GM12878 (cell line): ENCODE results near the gene ATXN3. TPM values are rescaled to one million over a fixed set of nuclear protein-coding genes. Genes with fewer than 3 reads are reported as not detected.

Experiments used
- ATAC-seq: fragments of 200-7000 bp; cut with Tn5 transposase; 3 replicates; pipeline ENCODE4 v1.9.1; 2020; ENCODE audit warnings: mild to moderate bottlenecking, moderate library complexity
- BruUV-seq: library from RNA; stranded (reverse); fragments of 400-500 nt; replicated peaks from 2 replicates; lab custom pipeline; 2021; lab: Mats Ljungman, UMichigan
- CTCF ChIA-PET: fragments of 300-600 bp; sonication (Branson Sonifier 250); formaldehyde crosslinking; extraction: SDS; loops from one replicate; lab custom pipeline; 2021; ENCODE audit warnings: inconsistent platforms; lab: Yijun Ruan, JAX
- POLR2A ChIA-PET: fragments of 350-600 bp; formaldehyde crosslinking; extraction: SDS; loops from one replicate; lab custom pipeline; 2021; ENCODE audit warnings: inconsistent platforms; lab: Charles Lee
- RAD21 ChIA-PET: fragments of 300-600 bp; sonication (Branson Sonifier 250); formaldehyde crosslinking; loops from one replicate; lab custom pipeline; 2023; ENCODE audit warnings: antibody characterized with exemption; ENCODE audit not compliant: unreplicated experiment; lab: Charles Lee
- SMC1A ChIA-PET: fragments of 300-600 bp; sonication (Branson Sonifier 250); formaldehyde crosslinking; loops from one replicate; lab custom pipeline; 2023; ENCODE audit not compliant: unreplicated experiment, uncharacterized antibody; lab: Charles Lee
- DNase-seq: peaks from one replicate; pipeline ENCODE4 v3.0.0-alpha.2; 2011; ENCODE audit warnings: low read depth, low spot score
- FAIRE-seq: peaks from 3 replicates; lab custom pipeline; 2011; peaks lifted over from hg19 to GRCh38; lab: Jason Lieb, UNC
- H2AFZ ChIP-seq: 2 replicates; pipeline ENCODE4 v1.6.0; 2011; ENCODE audit warnings: low read depth, low read length, control low read depth; ENCODE audit not compliant: control insufficient read depth
- H3K27ac ChIP-seq: 2 replicates; pipeline ENCODE4 v1.5.1; 2011; ENCODE audit warnings: control low read depth; ENCODE audit not compliant: control insufficient read depth, insufficient read depth
- H3K27me3 ChIP-seq, 2 experiments: replicated peaks in 1 of 2; 2 replicates each; pipeline versions ENCODE4 v1.6.0 to v1.6.1; 2011; ENCODE audit warnings: low read length in 1 of 2; ENCODE audit not compliant: control insufficient read depth in 2 of 2, insufficient read depth in 2 of 2
- H3K36me3 ChIP-seq, 2 experiments: 2 replicates each; pipeline ENCODE4 v1.5.1; 2011; ENCODE audit warnings: low read length in 1 of 2; ENCODE audit not compliant: control insufficient read depth in 2 of 2, insufficient read depth in 2 of 2
- H3K4me1 ChIP-seq: 2 replicates; pipeline ENCODE4 v1.6.1; 2011; ENCODE audit warnings: mild to moderate bottlenecking, low read length, moderate library complexity, mixed read lengths; ENCODE audit not compliant: control insufficient read depth, insufficient read depth
- H3K4me2 ChIP-seq: 2 replicates; pipeline ENCODE4 v1.6.0; 2011; ENCODE audit warnings: control low read depth; ENCODE audit not compliant: control insufficient read depth, insufficient read depth
- H3K4me3 ChIP-seq: fragments of 200-600 bp; sonication (generic); 2 replicates; pipeline ENCODE4 v1.5.1; 2016
- H3K79me2 ChIP-seq: 2 replicates; pipeline ENCODE4 v1.6.0; 2011; ENCODE audit warnings: low read length; ENCODE audit not compliant: control insufficient read depth, insufficient read depth
- H3K9ac ChIP-seq: 2 replicates; pipeline ENCODE4 v1.8.0; 2011; ENCODE audit warnings: low read length, control low read depth, mixed read lengths; ENCODE audit not compliant: control insufficient read depth, insufficient read depth
- H3K9me3 ChIP-seq: replicated peaks from 3 replicates; pipeline ENCODE4 v1.5.1; 2011; ENCODE audit warnings: mild to moderate bottlenecking, low read length; ENCODE audit not compliant: control insufficient read depth, insufficient read depth
- H4K20me1 ChIP-seq: 2 replicates; pipeline ENCODE4 v1.6.0; 2011; ENCODE audit not compliant: control insufficient read depth, insufficient read depth
- CHD4 ChIP-seq: fragments of 200-600 bp; sonication (generic); IDR thresholded peaks from 2 replicates; pipeline ENCODE4 v1.6.1; 2016; ENCODE audit warnings: mild to moderate bottlenecking
- EGR1 ChIP-seq, 2 experiments: IDR thresholded peaks; 1 replicate in 1 of 2; 2 replicates in 1 of 2; pipeline ENCODE4 v1.6.1; 2011 to 2012; ENCODE audit warnings: low read depth in 2 of 2, low read length in 2 of 2, borderline replicate concordance in 1 of 2, mild to moderate bottlenecking in 1 of 2, moderate library complexity in 1 of 2
- RB1 ChIP-seq: fragments of 450-650 bp; formaldehyde crosslinking; IDR thresholded peaks from 2 replicates; pipeline ENCODE4 v1.6.1; 2017; ENCODE audit warnings: mild to moderate bottlenecking, borderline replicate concordance
- YY1 ChIP-seq: IDR thresholded peaks from 2 replicates; pipeline ENCODE4 v1.6.1; 2011; ENCODE audit warnings: low read depth, mild to moderate bottlenecking, low read length
- WGBS: methylation state at CpG from one replicate; pipeline ENCODE4 v1.1.6; 2016; ENCODE audit warnings: low lambda C conversion rate; ENCODE audit not compliant: insufficient replicate concordance, insufficient coverage; ENCODE audit errors: missing lambda C conversion rate; 5-methylcytosine and 5-hydroxymethylcytosine counted together
- in situ Hi-C: fragments of 300-500 bp; cut with MboI; formaldehyde crosslinking; loops from 9 replicates; pipeline ENCODE4 v1.14.3; 2018; ENCODE audit warnings: mixed read lengths
- intact Hi-C: fragments of 100-400 bp; cut with micrococcal nuclease; formaldehyde crosslinking; loops from one replicate; pipeline ENCODE4 v1.14.2; 2022; ENCODE audit not compliant: unreplicated experiment
- polyA plus RNA-seq, 11 experiments: library from polyadenylated mRNA; depleted of rRNA in 4 of 11; unstranded in 6 of 11; stranded (reverse) in 5 of 11; fragments of >200 nt; fragmentation: Nextera tagmentation in 4 of 11; fragmentation: Illumina TruSeq in 1 of 11; extraction: Ambion mirVana in 4 of 11; extraction: Trizol in 1 of 11; gene quantifications; 1 replicate in 1 of 11; 2 replicates in 10 of 11; pipeline versions ENCODE4 v1.2.1 to v1.2.3, GENCODE V29; 2011 to 2016; ENCODE audit warnings: inconsistent platforms in 2 of 11, missing spikeins in 2 of 11, low read depth in 1 of 11
- total RNA-seq, 4 experiments: library from RNA; depleted of rRNA in 3 of 4; stranded (reverse); fragments of >200 nt in 3 of 4; fragmentation: Illumina TruSeq in 1 of 4; extraction: Trizol in 1 of 4; gene quantifications; 2 replicates each; pipeline versions ENCODE4 v1.2.1 to v1.2.3, GENCODE V29; 2013 to 2021
- TF ChIP-seq, protein P1 (sequence below): IDR thresholded peaks from 2 replicates; pipeline ENCODE4 v1.6.1; 2012; ENCODE audit warnings: mild to moderate bottlenecking, low read depth, low read length

ATXN3 gene
- total and polyA plus RNA-seq, 10 of the 15 experiments (the other 5 are each of a cell fraction or from before 2014, with no cell fraction given) = 15.1 to 27.3 (median 19.2) TPM

DNA sequence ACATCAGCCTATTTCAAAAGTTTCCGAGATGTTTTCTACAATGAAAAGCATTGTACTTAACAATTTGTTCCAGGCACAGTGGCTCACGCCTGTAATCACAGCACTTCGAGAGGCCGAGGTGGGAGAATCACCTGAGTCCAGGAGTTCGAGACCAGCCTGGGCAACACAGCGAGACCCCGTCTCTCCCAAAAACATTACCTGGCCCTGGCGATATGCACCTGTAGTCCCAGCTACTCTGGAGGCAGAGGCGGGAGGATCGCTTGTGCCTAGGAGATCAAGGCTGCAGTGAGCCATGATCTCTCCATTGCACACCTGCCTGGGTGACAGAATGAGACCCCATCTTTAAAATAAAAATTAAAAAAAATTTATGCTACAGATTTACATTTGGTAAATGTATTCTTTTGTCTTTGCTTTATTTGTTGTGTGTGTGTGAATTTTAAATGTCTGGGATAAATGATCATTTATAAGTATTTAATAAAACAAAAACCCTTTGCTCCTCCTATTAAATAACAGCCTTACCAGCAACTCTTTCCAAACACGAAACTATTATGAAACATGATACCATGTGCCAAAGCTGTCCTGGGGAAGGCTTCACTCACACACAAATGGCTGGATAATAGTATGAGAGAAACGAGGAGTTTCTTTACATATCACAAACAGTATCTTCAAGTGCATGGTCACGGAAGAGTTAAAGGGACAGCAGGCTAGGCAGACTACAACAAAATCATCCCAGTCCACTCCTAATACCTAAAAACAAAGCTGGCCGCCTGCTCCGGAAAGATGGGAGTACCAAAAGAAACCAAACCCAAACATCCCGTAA, 1.1 kb downstream of the ATXN3 start (continued):
- TF ChIP-seq RB1 (no peak), CHD4 (no peak)

- no TSS peak for BruUV-seq
- WGBS = 81% methylated on average over 7 of the region's 7 CpGs
- RAD21 ChIA-PET = no interaction called here
- no peaks in the 10 kb centered on the region for H3K36me3 ChIP-seq
- H3K4me2 ChIP-seq = peak overlapping the region; percentile 19; the same call in 1 of the 2 replicates
- in situ Hi-C loops (no loop called here), intact Hi-C loops (no loop called here)
- no peaks in the 10 kb centered on the region; the same call in 1 of the 2 replicates for H3K4me1 ChIP-seq
- H3K9ac ChIP-seq = no peak overlapping the region
- no peak for FAIRE-seq
- no peaks in the 10 kb centered on the region for H3K9me3 ChIP-seq
- no peak overlapping the region for H3K27ac ChIP-seq
- no peaks in the 10 kb centered on the region for H3K27me3 ChIP-seq
- ATAC-seq = no peak
- no peak overlapping the region for H3K4me3 ChIP-seq
- CTCF ChIA-PET = interaction anchor here (0.6 to 1.4 kb wide), 4 partner anchors 15 to 104 kb away, joined by 3 read pairs; partner anchors contain the start of genes CPSF2 and NDUFB1
- DNase-seq = no peak
- peaks cover 31% of the 10 kb centered on the region for H3K79me2 ChIP-seq
- H2AFZ ChIP-seq = no peak overlapping the region
- no peaks in the 10 kb centered on the region for H4K20me1 ChIP-seq
- SMC1A ChIA-PET = interaction anchor here (0.5 kb wide), 1 partner anchor 64 kb away, joined by 3 read pairs; the partner anchor contains the start of gene TRIP11
- TF ChIP-seq YY1 (no peak), EGR1 (IDR thresholded peaks at IDR 0.05; ENCODE audit: borderline replicate concordance in 1 of 2, low read depth in 2 of 2, low read length in 2 of 2) (no peak)
- TF ChIP-seq, protein P1, sequence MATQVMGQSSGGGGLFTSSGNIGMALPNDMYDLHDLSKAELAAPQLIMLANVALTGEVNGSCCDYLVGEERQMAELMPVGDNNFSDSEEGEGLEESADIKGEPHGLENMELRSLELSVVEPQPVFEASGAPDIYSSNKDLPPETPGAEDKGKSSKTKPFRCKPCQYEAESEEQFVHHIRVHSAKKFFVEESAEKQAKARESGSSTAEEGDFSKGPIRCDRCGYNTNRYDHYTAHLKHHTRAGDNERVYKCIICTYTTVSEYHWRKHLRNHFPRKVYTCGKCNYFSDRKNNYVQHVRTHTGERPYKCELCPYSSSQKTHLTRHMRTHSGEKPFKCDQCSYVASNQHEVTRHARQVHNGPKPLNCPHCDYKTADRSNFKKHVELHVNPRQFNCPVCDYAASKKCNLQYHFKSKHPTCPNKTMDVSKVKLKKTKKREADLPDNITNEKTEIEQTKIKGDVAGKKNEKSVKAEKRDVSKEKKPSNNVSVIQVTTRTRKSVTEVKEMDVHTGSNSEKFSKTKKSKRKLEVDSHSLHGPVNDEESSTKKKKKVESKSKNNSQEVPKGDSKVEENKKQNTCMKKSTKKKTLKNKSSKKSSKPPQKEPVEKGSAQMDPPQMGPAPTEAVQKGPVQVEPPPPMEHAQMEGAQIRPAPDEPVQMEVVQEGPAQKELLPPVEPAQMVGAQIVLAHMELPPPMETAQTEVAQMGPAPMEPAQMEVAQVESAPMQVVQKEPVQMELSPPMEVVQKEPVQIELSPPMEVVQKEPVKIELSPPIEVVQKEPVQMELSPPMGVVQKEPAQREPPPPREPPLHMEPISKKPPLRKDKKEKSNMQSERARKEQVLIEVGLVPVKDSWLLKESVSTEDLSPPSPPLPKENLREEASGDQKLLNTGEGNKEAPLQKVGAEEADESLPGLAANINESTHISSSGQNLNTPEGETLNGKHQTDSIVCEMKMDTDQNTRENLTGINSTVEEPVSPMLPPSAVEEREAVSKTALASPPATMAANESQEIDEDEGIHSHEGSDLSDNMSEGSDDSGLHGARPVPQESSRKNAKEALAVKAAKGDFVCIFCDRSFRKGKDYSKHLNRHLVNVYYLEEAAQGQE = no peak
- POLR2A ChIA-PET = no interaction called here
These were observed 2.9 kb downstream of the ATXN3 start for GRCh38 chr14:92103363-92103989.
